ENCODE results near the gene ATPAF1.
"Not testable (repeated sequence)": the region's sequence is repeated elsewhere in the genome, so short reads cannot be mapped to it uniquely, and the experiment has no call there.

ATPAF1 gene, protein sequence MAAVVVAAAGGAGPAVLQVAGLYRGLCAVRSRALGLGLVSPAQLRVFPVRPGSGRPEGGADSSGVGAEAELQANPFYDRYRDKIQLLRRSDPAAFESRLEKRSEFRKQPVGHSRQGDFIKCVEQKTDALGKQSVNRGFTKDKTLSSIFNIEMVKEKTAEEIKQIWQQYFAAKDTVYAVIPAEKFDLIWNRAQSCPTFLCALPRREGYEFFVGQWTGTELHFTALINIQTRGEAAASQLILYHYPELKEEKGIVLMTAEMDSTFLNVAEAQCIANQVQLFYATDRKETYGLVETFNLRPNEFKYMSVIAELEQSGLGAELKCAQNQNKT

DNA sequence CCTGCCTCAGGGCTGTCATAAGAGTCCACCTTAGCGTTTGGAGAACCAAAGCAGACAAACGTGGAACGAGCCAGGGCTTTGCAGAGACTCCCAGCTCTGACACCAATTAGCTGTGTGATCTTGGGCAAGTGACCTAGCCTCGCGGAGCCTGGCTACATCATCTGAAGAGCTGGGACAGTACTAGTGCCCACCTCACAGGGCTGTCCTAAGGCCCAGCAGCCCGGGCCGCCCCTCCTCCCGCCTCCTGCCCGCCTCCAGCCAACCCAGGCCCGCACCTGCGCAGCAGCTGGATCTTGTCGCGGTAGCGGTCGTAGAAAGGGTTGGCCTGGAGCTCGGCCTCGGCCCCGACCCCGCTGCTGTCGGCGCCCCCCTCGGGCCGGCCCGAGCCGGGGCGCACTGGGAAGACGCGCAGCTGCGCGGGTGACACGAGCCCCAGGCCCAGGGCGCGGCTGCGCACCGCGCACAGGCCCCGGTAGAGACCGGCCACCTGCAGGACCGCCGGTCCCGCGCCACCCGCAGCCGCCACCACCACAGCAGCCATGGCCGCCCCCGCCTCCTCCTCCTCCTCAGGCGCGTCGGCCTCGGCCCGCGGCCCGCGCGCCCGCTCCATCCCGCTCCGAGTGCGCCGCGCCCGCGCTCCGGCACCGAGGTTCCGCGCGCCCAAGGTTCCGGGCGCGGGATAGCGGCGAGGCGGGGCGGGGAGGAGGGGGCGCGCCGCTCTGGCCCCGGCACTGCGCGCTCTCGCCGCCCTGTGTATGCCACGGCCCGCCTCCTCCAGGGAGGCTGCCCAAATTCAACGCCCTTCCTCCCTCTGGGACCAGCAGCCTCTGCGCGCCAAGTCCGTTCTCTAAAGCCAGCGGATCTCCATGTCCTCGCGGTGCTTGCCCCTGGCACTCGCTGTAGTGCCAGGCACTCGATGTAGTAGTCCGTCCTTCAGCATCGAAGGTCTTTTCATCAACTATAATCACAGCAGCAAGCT, at the start of gene ATPAF1:
TSS of gene ATPAF1 (minus strand) at position 583 of the 979 bp plus-strand sequence. CDS start at position 541, 42 bp downstream.
- peak; percentile 46 to 59 for DNase-seq (ENCODE audit: low read depth in 2 of 2)

- DNase-seq (ENCODE audit: low read depth in 2 of 2) = no peak
Observed at GRCh38 chr1:46717654-46718053, 49.5 kb upstream of the ATPAF1 start.

DNA sequence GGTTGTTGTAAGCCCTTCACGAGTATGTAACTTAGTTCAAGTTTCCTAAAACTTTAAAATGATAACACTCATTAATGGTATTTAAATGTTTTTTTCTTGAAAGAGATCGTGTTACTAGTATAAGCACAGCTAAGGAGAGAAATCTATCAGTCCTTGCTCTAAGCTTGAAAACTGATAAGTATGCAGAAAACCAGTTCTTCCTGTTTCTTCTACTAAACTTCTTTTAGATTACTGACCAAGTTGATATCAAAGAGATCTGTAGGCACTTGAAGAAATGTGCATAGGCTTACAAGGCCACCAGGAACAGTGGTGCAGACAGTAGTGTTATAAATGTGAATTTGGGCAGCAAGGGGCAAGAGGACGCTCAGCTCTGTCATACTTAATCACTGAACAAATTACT, 46.8 kb upstream of the ATPAF1 start:
- no peak for DNase-seq (ENCODE audit: low read depth in 2 of 2)

- DNase-seq (ENCODE audit: low read depth in 2 of 2) = no peak
Observed at GRCh38 chr1:46708121-46708520, 40.0 kb upstream of the ATPAF1 start.

- DNase-seq (ENCODE audit: low read depth in 2 of 2) = no peak
Observed at GRCh38 chr1:46705408-46705807, 37.2 kb upstream of the ATPAF1 start.

- DNase-seq (ENCODE audit: low read depth in 2 of 2) = no peak
Observed at GRCh38 chr1:46703927-46704641, 35.9 kb upstream of the ATPAF1 start.

DNA sequence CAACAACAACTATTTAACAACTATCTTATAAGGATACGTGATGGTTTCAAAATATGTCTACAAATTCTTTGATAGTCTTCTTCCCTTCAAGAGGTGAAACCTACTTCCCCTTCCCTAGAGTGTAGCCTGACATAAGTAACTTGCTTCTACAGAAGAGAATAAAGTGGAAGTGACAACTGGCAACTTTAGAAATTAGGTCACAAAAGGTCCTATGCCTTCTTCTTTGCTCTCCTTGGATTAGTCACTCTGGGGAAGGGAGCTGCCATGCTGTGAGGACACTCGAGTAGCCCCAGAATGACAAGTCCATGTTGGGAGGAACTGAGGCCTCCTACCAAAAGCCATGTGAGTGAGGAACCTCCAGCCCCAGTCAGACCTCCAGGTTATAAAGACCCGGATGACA, 31.5 kb upstream of the ATPAF1 start:
- DNase-seq (ENCODE audit: low read depth in 2 of 2) = no peak

- DNase-seq (ENCODE audit: low read depth in 2 of 2) = no peak
Observed at GRCh38 chr1:46697053-46697452, 28.9 kb upstream of the ATPAF1 start.

- DNase-seq (ENCODE audit: low read depth in 2 of 2) = not testable (repeated sequence)
Observed at GRCh38 chr1:46694676-46695075, 26.5 kb upstream of the ATPAF1 start.

DNA sequence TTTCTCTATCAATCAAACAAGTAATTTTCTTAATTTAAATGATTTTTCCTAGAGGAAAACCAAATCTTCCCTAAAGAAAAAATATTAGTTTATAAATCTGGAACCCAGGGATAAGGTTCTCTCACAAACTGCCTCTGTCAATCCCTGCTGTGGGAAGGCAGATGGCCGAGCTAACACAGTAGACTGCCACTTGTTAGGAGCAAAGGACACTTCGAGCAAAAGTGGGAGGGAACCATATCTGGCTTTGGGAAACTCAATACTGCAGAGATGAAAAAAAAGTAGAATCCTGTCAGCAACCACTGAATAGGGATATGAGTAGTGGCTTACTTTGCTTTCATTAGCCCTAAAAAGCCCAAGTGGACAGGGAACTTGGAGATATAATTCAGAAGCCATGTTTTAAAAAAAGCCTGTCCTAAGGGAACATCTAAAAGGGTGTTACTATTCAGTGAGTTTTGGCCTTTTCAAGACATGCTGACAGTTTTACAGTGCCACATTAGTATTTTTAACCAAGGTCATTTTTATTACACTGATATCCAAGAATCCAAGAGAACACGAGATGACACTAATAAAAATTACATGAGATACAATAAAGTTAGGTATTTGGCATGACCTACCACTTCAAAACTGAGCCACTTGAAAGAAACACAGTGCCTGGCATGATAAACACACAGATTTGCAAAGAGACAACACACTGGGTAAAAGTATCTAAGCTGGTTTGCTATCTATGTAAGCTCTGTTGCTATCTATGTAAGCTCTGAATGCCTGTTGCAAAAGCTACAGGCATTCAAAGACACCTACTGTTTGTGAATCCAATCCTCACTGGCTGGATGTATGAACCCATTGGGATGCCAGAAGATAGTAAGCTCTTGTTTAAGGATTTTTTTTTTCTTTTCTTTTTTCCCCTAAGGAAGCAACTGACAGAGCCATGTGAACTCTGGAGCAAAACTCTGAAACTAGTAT, 24.9 kb upstream of the ATPAF1 start:
- no peak for DNase-seq (ENCODE audit: low read depth in 2 of 2)

DNA sequence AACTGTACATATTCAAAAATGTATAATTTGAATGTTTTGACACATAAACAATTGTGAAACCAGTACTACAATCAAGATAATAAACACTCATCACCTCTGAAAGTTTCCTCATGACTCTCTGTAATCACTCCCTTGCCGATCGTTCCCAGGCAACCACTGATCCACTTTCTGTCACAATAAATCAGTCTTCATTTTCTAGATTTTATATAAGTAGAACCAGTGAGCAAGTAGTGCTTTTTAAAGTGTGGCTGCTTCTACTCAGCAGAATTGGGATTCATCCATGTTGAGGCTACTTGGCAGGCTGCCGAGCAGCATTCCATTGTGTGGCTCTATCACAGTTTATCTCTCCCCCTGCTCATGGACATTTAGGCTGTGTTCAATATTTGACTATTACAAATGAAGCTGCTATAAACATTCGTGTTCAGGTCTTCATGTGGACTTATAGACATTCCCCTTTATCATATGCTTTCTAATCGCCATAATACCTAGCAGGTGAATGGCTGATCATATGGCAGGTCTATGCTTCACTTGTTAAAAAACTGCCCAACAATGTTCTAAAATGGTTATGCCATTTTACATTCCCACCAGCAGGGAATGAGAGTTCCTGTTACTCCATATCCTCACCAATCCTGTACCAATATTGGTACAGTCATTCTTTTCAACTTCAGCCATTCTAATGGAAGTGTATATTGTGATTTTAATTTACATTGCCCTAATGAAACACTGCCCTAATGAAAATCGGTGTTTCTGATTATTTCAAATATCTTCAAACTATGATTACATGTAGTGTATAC, 24.0 kb upstream of the ATPAF1 start:
- no peak for DNase-seq (ENCODE audit: low read depth in 2 of 2)

DNA sequence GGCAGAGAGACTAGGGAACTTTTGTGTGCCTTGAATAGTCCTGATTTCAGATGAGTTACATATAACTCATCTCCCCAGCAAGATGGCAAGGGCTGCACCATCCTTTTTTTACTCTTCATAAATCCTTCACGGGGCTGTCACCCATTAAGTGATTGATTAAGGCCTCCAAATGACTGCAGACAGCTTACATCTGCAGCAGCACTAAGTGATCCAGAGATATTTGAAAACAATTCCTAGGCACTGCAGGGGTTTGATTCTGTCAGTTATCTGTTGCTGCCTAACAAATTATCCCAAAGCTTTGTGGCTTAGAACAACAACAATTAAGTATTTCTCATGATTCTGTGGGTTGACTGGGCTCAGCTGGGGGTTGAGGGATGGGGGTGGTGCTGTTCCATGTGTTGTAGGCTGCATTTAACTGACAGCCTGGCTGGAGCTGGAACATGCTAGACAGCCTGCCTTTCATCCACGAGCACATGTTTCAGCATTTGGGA, 22.8 kb upstream of the ATPAF1 start:
- DNase-seq (ENCODE audit: low read depth in 2 of 2) = no peak

GRCh38 chr1:46689897-46690296, 21.7 kb upstream of the ATPAF1 start:
- DNase-seq (ENCODE audit: low read depth in 2 of 2) = no peak

DNA sequence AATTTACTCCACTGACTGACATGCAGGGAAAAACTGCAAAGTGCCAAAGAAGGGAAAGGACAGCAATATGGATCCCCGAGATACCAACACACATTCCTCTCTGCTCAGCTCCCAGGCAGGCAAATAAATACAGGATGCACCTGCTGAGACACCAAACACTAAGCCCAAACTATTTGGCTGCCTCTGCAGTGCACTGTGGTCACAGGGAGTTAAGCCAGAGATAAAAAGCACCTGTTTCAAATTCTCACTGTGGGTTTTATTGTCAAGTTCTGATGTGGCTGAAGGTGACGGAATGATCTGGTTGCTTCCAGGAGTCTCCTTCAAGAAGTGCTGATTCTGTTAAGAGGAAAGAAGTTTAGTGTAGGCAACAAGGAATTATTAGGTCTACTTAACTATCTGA, 21.2 kb upstream of the ATPAF1 start:
- DNase-seq (ENCODE audit: low read depth in 2 of 2) = no peak

GRCh38 chr1:46687921-46688509, 19.9 kb upstream of the ATPAF1 start:
- DNase-seq (ENCODE audit: low read depth in 2 of 2) = no peak

DNA sequence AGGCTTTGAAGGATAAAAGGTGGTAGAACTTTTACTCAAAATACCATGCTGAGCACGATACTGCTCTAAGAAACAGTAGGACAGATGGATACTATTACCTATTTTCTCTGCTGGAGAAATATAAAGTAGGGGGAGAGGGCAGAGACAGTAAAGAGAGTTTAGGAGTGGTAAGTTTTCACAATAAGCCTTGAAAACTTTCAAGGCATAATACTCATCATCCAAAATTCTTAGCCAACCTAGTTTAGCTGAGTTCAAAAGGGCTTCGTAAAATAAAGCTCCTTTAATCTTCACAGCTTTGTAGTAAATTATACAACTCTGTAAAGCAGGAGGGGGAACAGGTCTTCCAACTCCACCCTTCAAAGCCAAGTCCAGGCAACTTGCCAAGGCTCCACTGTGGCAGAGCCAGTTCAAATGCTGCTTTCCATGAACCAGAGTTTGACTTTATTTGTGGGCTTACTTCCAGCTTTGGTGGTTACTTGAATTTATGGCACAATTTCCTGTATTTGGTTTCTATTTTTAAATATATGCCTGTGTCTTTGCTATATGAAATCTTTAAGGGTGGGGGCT, 19.0 kb upstream of the ATPAF1 start:
- no peak for DNase-seq (ENCODE audit: low read depth in 2 of 2)

GRCh38 chr1:46686255-46686654, 18.1 kb upstream of the ATPAF1 start:
- DNase-seq (ENCODE audit: low read depth in 2 of 2) = no peak

GRCh38 chr1:46684670-46685069, 16.5 kb upstream of the ATPAF1 start:
- no peak for DNase-seq (ENCODE audit: low read depth in 2 of 2)

- DNase-seq (ENCODE audit: low read depth in 2 of 2) = no peak
Observed at GRCh38 chr1:46682064-46682463, 13.9 kb upstream of the ATPAF1 start.
